GM18858 (cell line): Measurements from ENCODE around the gene PSRC1.

Experiments used
- ATAC-seq: cut with Tn5 transposase; IDR thresholded peaks from one replicate; pipeline ENCODE4 v1.9.1; 2021; ENCODE audit not compliant: unreplicated experiment

The PSRC1 gene

DNA sequence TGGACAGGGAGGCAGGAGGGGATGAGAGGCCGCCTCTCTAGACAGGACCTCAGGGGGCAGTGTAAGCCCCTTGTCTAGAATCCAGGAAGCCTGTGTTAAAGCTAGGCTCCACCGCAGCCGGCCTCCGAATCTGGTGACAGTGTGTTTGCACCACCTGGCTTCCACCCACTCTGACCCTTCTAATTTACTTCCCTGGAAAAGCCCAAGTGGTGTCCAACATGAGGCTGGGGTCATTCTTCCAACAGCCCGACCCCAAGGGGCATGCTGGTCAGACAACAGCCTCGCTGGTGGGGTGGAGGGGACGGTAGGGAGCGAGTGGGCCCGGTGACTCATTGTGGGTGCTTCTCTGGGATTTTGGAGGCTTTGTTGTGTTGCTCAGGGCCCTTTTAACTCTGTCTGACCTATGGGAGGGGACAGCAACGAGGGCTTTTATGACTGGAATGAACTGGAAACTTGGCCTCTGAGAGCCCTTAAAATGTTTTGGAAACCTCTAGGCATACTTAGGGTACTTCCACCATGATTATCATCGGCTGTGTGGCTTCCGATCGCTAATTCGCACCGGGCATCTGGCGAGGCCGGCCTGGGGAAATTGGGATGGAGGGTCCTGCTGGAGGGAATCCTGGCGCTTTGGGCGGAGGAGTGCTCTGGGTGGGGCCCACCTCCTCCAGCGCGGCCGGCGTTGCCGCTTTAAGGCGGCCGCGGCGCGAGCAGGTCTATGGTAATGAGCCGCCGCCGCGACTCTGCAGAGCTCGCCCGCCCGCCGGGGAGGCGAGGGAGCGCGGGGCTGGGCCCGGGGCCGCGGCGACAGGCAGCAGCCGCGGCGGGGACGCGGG lies 33.9 kb downstream of the PSRC1 start, which contains the start of gene CELSR2:
Gene CELSR2, plus strand, starts transcription at position 743 of the 833 bp plus-strand sequence. CDS start 541 bp downstream, outside the sequence.
- ATAC-seq = peak; percentile 66

DNA sequence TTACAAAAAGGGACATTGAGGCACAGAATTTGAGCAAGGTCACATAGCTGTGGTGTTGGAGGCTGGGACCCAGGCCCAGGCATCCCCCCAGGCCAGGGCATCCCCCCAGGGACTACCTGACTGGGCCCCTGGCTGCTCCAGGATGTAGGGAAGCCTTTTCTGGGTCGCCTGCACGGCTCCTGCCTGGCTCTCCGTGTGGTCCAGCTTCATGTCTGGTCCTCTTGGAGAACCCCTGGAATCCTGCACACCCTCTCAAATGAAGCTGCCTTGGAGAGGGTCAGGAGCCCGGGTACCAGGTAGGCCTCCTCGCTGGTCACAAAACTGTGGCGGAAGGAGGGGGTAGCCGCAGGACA lies 34.5 kb downstream of the PSRC1 start:
- no peak for ATAC-seq

DNA sequence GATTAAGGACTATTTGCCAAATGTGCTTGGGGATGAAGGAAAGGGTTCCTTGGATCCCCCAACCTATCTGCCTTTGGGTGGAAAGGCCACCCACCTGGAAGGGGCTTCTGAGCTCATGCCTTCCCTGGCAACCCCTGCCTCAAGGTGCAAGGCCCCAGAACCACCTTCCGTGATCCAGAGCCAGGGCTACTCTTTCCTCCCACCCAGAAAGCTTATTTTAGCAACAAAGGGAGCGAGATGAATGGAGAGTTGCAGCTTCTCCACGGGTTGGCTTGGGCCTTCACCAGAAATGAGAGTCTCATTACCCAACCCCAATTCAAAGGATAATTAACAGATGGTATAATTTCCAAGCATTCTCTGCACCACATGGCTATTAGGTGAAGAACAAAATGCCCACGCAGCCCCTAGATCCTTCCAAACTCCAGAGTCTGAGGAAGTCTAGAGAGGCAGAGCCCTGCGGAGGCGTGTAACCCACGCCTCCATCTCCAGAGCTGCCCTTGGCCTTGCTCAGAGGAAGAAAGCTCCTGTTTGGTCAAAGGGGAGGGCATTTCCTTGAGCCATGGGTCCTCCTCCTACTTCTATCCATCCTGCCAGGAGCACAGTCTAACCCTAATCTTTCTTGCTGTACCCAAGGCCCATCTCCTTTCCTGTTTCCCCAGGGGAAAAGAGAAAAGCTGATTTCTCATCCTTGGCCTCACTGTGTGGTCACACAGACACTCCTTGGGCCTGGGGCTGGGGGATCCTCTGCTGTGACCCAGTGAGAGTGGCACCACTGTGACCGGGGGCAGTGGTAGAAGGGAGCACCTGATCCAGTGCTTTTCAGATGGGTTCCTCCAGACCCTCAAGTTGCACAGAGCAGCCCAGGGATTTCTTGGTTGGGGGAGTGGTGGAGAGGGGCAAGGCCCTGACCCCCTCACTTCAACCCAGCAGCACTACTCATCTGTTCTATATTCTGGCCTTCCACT lies 35.3 kb downstream of the PSRC1 start:
- ATAC-seq = no peak

DNA sequence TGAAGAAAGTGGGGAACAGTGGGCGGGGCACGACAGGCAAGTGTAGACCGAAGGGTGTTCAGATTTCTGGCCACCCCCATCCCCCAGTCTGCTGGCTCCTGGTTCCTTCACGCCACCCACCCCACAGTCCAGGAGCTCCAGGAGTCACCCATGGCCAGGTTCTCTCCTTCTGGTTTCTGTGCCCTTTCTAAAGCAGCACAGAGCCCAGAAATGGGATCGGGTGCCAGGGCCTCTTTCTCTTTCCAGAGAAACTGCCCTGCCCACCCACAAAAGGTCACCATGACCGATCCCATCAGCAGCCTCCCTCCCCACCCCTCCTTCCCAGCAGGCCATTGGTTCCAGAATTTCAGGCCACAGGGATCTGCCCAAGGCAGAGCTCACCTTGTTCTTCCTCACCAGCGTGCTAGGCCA lies 36.8 kb downstream of the PSRC1 start:
- ATAC-seq = no peak

DNA sequence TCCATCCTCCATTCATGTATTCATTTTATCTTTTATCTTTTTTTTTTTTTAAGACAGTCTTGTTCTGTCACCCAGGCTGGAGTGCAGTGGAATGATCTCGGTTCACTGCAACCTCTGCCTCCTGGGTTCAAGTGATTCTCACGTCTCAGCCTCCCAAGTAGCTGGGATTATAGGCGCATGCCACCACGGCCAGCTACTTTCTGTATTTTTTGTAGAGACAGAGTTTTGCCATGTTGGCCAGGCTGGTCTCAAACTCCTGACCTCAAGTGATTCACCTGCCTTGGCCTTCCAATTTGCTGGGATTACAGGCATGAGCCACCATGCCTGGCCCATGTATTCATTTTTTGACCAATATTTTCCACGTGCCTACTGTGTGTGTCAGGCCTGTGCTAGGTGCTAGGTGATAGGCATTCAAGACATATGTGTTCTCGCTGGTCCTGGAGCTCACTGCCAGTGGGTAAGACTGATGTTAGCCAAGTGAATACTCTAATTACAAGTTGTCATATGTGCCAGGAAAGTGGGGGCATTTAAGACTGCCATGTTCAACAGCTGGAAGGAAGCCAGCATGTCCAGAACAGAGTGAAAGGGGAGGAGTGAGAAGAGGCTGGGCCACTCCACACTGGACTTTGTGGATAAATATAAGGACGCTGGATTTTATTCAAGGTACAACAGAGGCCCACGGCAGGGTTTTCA lies 38.9 kb downstream of the PSRC1 start:
- ATAC-seq = no peak

DNA sequence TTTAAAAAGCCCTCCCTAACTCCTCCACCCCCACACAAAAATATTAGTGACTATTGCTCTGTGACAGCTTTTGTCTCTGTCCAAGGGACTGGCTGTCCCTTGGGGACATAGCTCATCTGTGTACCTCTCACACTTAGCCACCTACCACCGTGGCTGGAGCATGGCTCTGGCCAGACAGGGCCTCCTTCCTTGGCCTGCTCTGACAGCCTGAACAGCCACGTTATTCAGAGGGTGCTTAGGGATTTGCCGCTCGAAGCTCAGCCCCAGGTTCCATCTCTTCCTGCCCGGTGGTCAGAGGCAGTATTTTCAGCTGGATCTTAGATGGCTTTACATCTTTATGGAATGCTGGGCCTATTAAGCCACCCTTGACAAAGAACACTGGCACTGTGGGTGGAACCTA lies 39.7 kb downstream of the PSRC1 start:
- ATAC-seq = no peak

DNA sequence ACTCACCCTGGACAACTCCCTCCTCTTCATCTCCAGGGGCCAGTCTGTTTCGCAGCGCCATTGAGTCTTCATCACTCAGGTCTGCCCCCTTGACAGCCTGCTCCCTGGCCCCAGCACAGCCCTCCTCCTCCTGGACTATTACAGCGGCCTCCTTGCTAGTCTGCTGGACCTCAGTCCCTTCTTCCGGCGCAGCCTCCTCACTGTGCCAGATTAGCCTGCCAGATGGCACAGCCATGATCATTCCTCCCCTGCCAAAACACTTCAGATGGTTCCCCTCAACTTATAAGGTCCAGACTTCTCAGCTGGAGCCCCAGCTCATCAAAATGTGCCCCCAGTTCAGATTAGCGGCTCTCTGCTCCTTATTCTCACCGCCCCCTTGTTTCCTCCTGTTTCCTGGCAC lies 40.6 kb downstream of the PSRC1 start:
- ATAC-seq = no peak

DNA sequence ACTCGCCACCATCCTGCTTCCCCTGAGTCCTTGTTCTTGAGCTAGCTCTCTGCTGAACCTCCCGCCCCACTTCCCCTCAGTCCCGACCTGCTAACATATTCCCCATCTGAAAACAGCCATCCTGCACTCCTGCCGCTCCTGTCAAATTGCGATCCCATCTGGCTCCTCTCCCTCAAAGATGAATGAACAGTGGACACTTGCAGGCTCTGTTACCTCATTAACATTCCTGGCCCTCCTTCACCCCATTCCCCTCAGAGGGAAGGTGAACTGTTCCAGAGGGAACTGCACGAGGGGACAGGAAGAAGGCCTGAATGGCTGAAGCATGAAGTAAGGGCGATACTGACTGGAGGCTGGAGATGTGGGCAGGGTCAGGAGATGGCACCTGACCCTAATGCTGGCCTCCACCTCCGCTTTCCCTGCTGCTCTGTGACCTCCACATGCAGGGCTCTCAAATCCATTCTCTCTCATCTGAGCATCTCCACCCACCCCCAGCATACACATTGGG lies 41.1 kb downstream of the PSRC1 start:
- no peak for ATAC-seq

DNA sequence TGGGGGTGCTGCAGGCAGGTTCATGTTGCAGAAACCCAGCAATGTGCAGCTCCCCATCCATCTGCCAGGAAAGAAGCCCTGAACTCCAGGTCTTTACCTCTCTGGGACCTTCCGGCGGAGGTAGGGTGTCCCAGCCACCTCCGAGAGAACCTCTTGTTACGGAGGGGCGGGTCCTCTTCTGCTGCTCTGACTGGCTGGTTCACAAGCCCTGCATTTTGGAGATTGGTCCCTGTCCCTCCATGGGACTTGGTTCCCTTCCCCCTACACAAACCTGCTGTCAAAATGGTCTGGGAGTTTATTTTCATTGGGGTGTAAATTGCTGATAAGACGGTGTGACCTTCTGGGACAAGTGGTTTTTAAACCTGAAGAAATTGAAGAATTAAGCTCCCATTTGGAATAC lies 41.6 kb downstream of the PSRC1 start:
- ATAC-seq = no peak

DNA sequence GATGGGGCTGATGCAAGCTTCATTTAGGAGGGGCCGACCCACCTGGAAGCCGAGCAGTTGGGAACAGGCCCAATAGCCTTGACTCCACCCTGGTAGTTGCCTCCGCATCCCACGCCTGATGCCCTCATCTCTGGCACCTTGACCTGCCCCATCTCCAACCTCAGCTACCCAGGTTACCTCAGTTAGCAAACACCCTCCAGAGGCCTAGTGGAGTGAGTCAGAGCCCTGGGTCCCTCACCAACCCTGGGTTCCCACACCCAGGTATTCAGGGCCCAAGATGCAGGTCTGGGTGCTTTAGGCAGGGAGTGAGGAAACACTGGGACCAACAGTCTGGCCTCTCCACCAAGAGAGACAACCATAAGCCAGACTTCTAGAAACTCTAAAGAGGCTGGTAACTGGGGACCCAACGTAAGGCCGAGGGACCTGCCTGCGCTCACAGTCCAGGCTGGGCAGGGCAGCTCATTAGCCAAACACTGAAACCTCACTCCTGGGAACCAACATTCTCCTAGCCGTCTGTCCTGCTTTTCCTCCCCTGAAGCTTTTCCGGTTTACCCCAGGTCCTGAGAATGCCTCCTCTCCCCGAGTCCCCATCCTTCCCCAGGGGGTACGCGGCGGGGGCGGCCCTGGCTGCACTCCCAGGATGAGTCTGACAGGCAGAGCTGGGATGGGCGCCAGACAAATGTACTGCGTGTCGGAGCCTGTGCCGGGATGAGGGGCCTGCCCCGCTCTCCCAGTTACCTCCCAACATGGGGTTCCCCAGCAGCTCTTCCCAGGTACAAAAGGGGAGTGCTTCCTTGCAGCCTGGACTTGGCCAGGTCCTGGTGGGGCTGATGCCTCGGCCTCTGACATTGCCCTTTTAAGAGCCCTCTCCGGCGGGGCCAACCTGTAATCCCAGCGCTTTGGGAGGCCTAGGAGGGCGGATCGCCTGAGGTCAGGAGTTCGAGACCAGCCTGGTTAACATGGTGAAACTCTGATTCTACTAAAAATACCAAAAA lies 42.5 kb downstream of the PSRC1 start:
- ATAC-seq = no peak

DNA sequence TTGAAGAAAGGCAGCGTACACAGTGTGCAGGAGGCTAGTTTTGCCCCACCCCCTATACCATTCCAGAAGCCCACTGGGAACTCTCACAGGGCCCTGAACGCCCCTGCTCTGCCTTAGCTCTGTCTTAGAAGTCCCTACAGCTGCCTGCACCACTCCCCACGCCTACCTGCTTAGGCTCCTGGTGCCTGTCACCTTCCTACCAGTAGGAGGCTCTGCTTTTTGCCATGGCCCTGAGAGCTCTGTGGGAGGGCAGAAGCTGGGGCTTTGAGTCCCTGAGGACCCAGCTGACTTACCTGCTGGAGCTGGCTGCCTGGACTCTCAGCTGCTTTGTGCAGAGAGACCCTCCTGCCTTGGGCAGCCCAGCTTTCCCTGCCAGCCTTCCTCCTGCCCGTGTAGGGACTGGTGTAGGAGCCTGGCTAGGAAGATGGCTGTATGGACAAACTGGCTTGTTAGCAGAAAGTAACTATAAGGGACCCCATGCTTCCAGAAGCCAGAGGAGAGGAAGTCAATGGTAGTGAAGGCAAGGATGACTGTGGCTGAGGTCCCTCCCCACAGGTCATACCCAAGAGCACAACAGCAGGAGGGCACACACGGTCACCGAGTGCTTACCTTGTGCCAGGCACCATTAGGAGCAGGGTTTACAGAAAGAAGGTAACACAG lies 43.4 kb downstream of the PSRC1 start:
- no peak for ATAC-seq

DNA sequence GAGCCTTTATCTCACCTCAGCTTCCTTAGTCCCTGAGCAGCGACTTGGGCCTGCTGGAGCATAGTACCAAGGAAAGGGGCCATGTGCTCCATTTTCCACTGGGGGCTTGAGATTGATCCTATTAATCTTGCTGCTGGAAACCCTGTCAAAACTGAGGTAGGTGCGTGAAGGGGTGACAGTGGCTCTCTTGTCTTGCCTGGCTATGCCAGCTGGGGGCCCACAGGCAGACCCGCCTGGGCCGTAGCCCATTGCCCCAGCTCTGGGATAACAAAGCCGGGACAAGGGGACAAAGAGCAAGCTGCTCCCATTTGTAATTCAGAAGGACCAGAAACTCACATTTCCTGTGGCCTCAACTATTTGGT lies 43.9 kb downstream of the PSRC1 start:
- ATAC-seq = no peak

DNA sequence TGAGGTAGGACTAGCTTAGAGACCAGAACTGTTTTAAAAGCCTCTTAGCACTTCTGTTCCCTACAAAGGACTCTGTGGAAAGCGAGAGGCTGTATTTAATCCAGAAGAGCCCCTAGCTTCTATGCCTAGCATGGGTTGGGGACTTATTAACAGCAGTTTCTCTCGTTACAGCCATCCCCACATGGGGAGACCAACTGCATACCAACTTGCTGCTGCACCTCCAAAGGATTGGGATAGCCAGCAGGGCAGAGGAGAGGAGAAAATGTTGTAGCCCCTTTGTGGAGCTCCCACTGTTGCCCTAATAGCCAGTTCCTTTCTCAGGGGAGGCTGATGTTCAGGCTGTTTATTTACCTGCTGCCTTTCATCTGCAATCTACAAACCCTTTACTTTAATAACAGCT lies 44.6 kb downstream of the PSRC1 start:
- no peak for ATAC-seq

DNA sequence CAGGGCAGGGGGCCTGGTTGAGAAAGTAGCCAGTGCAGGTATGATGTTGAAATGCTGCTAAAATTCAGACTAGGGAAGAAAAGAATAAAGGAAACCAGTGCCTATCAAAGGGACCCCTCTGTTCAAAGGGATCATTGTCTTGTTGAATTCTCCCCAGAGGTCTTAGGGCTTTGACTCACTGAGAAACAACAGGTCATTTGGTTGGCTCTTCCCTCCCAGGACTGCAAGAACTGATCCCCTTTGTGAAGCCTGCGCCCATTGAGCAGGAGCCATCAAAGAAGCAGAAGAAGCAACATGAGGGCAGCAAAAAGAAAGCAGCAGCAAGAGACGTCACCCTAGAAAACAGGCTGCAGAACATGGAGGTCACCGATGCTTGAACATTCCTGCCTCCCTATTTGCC lies 45.4 kb downstream of the PSRC1 start:
- ATAC-seq = no peak

DNA sequence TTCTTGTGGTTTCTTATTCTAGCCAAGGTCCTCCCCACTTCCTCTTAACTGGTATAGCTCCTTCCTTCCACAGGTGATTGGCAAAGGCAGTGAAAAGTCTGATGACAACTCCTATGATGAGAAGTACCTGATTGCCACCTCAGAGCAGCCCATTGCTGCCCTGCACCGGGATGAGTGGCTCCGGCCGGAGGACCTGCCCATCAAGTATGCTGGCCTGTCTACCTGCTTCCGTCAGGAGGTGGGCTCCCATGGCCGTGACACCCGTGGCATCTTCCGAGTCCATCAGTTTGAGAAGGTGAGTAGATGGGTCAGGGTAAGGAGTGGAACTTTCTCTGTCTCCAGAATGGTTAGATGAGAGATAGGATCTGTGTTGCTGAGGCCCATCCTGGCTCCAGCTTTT lies 47.8 kb downstream of the PSRC1 start:
- ATAC-seq = no peak

DNA sequence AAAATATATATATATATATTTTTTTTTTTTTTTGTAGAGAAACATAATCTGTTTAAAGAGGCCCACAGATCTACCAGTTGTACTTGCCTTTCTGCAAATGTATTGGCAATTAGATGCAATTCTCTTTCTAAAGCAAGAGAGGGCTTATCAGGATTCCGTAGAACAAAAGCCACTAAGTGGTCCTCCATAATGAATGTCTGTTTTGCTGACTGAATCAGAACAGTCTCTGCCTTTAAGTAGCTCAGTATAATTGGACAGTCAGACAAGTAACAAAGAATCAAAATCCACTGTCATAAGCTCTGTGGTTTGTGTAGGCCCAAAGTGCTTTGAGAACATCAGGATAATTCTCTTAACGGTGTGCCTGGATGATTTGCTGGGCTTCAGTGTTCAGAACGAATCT lies 51.9 kb downstream of the PSRC1 start:
- no peak for ATAC-seq
